ENCODE results near the gene LFNG.

Gene LFNG, protein sequence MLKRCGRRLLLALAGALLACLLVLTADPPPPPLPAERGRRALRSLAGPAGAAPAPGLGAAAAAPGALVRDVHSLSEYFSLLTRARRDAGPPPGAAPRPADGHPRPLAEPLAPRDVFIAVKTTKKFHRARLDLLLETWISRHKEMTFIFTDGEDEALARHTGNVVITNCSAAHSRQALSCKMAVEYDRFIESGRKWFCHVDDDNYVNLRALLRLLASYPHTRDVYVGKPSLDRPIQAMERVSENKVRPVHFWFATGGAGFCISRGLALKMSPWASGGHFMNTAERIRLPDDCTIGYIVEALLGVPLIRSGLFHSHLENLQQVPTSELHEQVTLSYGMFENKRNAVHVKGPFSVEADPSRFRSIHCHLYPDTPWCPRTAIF

GRCh38 chr7:2519119-2519930 lies at the start of gene LFNG:
TSS of gene LFNG (plus strand) at chr7:2519774. CDS start at chr7:2519862, 88 bp downstream.
- DNase-seq = peak; percentile 94

DNA sequence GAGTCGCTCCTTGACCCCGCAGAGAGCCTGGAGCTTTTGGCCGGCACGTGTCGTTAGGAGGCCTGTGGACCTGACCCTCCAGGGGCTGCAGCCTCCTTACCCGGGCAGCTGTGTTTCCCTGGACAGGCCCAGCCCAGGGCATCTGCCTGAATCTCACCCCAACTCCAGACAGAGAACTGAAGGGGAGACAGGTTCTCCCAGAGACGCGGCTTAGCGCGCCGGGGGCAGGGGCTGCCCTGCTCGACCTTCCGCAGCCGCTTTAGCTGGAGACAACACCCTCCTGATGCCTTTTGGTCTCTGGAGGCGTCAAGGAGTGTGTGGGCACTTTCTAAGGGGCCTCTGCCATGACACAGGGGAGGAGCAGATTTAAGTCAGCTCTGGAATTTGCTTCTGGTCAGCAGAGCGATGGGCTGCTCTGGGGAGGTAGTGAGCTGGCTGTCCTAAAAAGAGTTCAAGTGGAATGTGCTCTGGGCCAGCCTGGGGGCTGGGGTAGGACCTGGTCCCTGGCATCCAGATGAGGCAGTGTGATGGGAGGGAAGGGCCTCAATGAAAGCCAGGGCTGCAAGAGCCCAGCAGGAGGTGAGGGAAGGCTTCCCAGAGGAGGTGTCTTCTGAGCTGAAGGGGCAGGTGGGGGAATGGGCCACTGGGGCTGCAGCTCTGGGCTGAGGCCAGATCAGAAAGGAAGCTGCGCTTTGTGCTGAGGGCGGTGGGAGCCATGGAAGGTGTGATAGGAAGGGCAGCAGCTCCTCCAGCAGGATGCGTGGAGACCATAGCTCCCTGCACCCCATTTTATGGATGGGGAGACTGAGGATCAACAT lies 49.2 kb upstream of the LFNG start:
- no peak for DNase-seq

GRCh38 chr7:2471022-2471329 lies 48.6 kb upstream of the LFNG start:
- no peak for DNase-seq

DNA sequence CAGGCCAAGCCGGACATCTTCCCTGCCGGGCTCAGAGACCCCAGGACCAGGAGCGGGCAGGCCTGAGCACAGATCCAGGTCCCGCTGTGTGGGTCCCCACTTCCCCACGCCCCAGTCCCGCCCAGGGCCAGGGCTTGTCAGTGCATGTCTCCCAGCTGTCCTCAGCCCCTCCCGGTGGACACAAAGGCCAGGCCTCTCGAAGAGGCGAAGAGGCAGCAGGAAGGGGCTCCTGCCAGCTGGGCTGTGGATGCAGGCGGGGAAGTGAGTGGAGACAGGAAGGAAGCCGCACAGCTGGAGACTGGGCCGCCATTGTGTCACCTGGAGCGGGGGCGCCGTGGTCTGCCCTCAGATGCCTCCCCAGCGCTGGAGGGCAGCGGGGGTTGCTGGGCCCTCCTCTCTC lies 48.2 kb upstream of the LFNG start:
- no peak for DNase-seq

DNA sequence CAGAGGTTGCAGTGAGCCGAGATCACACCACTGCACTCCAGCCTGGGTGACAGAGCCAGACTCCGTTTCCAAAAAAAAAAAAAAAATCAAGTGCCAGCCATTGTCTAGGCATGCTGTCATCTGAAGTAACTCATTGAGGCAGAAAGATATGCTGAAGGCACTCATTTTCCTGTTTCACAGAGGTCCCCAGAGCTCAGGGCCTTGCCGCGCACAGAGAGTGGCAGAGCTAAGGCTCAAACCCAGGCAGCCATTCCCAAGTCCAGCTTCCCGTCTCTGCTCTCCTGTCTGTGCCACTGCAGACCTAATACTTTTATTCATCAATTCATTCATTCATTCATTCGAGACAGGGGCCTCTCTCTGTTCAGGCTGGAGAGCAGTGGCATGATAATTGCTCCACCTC lies 46.8 kb upstream of the LFNG start:
- DNase-seq = no peak

DNA sequence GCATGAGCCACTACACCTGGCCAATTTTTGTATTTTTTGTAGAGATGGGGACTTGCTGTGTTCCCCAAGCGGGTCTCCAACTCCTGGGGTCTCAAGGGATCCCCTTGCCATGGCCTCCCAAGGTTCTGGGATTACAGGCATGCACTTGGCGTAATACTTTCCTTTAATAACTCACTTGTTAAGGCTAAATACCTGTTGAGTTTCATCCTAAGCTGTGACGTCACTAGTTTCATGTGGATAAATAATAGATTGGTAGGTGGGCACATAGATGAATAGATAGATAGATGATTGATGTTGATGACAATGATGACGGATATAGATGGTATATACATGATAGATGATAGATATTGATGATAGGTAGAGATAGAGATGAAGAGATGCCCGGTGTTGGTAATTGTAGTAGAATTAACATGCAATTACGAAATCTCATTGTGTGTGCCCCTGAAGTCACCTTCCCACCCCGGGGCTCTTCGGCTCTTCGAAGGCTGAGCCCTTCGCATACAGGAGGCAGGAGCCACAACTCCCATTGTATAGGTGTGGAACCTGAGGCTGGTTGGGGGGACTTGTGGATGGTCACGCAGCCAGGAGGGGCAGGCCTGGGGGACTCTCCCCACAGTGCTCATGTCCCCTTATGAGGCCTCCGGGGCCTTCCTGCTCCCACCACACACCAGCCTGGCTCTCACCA lies 45.9 kb upstream of the LFNG start:
- no peak for DNase-seq

DNA sequence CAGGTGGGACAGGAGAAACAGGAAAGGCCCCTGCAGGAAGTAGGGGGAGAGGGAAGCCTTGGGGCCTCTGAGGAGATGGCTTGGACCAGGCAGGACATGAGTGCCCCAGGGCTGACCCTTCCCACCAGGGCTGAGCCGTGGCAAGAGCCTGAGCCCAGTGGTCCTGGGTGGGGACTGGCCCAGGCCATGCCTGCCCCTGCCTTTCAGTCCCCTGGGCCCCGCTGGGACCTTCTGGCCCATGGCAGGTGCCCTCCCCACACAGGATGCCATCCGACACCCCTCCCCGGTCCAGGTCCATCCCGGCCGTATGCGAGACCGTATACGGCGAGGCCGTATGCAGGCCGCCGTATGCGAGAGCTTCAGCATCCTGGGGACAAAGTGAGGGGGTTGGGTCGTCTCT lies 45.4 kb upstream of the LFNG start:
- DNase-seq = no peak

GRCh38 chr7:2474813-2475677 lies 44.5 kb upstream of the LFNG start:
- DNase-seq = no peak

GRCh38 chr7:2475678-2476015 lies 43.9 kb upstream of the LFNG start:
- no peak for DNase-seq

GRCh38 chr7:2476298-2476697 lies 43.3 kb upstream of the LFNG start, which contains the start of gene GRIFIN:
TSS of gene GRIFIN (minus strand) at chr7:2476398. CDS start at chr7:2476383, 15 bp downstream.
- DNase-seq = no peak

GRCh38 chr7:2476776-2477446 lies 42.7 kb upstream of the LFNG start:
- no peak for DNase-seq

DNA sequence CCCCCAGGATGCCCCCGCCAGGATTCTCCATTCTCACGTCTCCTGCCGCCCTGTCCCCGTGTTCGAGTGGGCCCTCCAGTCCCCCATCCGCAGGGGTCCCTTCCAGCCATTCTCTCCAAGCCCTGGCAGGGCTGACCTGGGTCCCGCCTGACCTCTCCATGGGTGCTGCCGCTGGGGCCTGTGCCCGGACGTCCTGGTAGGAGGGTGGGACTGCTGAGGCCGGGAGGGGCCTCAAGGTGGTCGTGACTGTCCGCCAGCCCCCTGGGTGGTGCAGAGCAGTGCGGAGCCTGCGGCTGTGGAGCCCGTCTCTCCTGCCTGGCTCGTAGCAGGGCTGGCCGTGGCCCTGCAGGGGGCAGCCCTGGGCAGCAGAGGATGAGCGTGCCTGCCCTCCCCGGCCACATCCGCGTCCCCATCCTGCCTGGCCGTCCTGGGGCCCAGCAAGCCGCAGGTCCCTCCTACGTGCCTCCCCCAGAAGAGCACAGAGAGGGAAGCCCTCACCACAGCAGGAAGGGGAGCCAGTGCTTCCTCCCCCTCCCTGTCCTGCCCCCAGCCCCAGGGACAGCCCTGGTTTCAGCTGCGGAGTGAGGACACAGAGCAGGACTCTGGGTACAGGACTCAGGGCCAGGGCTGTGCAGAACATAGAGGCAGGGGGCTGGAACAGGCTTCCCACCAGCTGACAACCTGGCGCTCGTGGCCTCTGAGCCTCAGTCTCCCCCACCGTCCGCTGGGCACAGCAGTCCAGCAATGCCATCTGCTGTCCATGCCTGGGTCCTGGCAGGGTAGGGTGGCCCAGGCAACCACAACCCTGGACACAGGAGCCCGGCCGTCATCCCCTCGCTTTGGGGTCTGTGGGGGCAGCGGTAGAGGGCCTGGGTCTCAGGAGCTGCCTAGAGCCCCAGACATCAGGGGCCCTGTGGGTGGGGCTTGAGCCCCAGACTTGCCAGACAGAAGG lies 41.9 kb upstream of the LFNG start:
- DNase-seq = peak; percentile 61

GRCh38 chr7:2478399-2478785 lies 41.2 kb upstream of the LFNG start:
- no peak for DNase-seq

DNA sequence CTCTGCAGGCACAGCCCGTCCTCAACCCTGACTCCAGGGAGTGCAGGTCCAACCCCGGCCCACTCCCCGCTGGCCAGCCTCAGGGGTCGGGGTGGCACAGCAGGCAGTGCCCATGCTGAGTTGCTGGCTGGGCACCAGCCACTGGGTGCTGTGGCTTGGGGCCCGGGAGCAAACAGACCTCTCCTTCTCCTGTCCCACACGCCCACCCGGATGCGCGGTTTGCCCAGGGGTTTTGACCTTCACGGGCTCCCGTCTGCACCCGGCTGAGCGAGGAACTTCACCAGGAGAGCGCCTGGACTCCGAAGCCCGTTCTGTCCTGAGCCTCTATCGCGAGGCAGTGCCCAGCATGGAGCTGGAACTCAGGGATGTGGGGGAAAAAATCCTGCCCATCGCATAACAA lies 40.8 kb upstream of the LFNG start:
- DNase-seq = no peak

DNA sequence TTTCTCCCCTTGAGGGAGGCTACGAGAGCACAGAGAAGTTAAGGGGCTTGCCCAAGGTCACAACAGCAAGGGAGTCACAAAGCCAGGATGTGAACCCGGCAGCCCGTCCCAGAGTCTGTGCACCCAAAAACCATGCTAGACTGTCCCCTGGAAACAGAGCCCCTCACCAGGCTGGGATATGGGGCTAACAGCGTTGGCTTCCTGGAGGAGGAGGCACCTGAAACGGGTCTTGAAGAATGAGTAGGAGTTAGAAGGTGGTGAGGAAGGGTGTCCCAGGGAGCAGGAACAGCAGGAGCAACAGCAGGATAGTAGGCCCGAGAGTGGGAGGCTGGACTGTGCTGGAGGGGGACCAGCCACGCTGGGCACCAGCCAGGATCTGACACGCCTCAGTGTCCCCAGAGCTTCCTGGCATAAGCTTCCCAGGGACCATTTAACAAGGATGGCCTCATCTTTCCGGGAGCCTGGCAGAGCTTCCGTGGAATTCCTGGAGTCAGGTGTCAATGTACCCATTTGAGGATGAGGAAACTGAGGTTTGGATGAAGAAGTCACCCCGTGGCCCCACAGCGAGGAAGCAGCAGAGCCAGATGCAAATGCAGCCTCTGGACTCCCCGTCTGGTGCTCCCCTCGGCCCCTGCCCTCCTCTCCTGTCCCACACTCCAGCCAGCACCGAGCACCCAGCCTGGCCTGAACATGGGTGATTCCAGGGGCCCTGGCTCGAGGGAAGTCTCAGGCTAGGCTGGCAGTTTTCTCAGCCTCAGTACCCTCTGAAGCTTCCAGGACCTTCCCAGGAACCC lies 40.1 kb upstream of the LFNG start:
- DNase-seq = no peak

GRCh38 chr7:2480070-2480408 lies 39.5 kb upstream of the LFNG start:
- no peak for DNase-seq

- no peak for DNase-seq
Measured at GRCh38 chr7:2481195-2481594, 38.4 kb upstream of the LFNG start.

- DNase-seq = no peak
Measured at GRCh38 chr7:2482725-2483451, 36.7 kb upstream of the LFNG start.

DNA sequence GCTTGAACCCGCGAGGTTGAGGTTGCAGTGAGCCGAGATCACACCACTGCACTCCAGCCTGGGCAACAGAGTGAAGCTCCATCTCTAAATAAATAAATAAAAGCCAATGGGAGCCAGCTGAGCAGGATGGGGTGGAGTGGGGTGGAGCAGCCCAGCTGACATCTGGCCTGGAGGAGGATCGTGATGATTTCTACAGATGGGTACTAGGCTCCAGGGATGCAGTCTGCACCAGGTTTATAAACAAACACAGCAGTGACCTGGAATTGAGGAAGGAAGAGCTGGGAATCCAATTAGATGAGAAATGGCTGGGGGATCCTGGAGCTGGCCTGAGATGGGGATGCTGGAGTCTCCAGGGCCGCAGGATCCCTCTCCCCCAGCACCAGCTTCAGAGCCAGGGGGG lies 36.1 kb upstream of the LFNG start:
- DNase-seq = no peak

Data from activated CD4-positive, alpha-beta T cell treated with anti-CD3 and anti-CD28 coated beads, Interleukin-10, Interleukin-2, amounts not matched to agents 100 ng/mL and 50 ng/mL, durations not matched to agents 16 hours and 8 hours (primary cell).